GM21737 (cell line): ENCODE results near the gene SPNS1.
A peak's percentile ranks its signal among the peaks of the same experiment; 100 is the strongest.
"Not testable (repeated sequence)": the region's sequence is repeated elsewhere in the genome, so short reads cannot be mapped to it uniquely, and the experiment has no call there.

Experiments
- ATAC-seq: cut with Tn5 transposase; IDR thresholded peaks from one replicate; pipeline ENCODE4 v1.9.1; 2021; ENCODE audit warnings: mild to moderate bottlenecking, moderate library complexity; ENCODE audit not compliant: unreplicated experiment

SPNS1 gene

DNA sequence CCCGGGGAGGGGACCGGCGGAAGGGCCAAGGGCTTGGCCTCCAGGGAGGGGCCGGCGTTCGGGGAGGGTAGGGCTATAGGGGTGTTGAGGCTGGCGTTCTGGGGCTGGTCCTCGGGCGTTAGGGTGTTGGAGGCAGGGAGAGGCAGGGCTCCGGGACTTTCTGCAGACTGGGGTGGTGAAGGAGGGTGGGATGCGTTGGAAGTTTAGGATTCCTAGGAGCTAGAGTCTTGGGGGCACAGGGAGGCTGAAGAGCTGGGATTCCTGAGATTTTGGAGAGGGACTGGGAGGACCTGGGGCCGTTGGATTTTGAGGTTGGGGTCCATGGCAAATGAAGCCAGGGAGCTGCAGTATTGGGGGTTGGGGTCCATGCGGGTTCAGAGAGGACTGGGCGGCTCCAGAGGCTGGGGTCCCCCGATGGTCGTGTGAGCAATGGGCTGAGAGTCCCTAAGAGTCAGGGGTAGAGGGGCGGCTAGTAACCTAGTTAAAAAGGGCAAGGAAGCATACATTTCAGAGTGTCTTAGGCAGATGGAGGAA is 23.1 kb upstream of the SPNS1 start:
- no peak for ATAC-seq

DNA sequence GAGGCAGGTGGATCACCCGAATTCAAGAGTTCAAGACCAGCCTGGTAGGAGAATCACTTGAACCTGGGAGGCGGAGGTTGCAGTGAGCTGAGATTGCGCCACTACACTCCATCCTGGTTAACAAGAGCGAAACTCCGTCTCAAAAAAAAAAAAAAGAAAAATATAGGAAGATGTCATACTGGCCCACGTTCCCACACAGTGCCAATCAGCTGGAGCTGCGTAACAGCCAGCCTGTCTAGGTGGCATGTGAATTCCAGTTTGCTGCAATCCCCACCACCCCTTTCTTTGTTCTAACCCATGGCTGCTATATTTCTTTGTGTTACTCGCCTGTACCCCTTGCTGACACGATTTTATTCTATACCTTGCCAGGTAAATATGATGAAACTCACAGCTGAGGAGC is 16.4 kb upstream of the SPNS1 start:
- ATAC-seq = no peak

DNA sequence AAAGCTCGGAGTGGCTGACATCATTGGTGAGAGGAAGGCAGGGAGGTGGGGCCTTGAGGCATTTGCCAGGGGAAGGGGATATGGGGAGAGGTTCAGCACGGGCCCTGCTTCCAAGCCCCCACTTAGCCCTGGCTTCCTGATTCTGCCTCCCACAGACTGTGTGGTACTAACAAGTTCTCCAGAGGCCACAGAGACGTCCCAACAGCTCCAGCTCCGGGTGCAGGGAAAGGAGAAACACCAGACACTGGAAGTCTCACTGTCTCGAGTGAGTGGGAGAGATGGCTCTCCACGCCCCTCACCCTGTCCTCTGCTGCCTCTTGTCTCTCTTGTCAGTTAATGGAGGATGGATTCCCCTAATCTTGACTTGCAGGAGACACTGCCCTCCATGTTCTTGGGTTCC is 15.7 kb upstream of the SPNS1 start:
- ATAC-seq = no peak

DNA sequence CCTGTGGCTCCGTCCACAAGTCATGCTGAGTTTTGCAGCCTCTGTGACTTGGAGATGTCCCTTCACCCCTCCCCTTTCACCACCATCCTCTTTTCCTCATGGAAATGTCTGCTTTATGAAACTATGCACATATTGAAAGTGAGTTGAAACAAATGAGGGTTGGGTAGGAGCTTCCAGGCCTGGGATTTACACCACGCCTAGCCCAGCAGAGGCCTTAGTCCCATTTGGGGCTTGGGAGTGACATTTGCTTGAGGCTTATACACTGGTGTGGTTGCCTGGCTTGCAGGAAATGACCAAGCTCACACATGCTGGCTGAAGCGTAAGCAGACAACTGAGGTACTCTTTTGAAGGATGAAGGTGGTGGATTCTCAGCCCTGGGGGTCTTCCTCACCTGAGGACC is 10.5 kb upstream of the SPNS1 start:
- ATAC-seq = no peak

DNA sequence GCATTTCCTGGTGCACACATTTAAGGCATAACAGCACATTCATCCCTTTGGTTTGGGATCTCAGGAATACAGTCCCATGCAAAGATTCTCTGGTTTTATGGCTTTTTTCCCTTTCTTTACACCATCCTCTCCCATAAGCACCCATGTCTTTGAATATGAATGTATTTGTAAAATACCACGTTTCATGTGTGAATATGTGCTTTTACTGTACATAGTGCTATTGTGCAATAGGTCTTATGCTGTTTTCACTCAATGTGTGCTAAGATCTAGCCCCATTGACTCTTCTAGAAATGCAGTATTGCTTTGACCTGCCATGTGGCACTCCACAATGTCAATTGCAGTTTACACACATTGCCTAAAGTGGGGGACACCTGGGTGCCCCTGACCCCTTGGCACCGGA is 10.1 kb upstream of the SPNS1 start:
- ATAC-seq = no peak

DNA sequence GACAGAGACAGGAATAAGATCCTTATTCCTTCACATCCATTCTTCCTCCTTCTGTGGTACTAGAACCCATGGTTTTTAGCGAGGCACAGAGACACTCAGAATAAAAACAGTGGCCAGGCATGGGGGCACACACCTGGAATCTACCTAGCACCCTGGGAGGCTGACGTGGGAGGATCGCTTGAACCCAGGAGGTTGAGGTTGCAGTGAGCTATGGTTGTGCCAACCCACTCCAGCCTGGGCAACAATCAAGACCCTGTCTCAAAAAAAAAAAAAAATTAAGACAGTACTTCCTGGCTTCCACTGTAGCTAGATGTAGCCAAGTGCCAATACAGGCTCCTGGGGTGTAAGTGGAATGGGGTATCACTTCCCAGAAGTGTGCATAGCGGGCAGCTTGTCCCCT is 7.4 kb upstream of the SPNS1 start:
- ATAC-seq = no peak

DNA sequence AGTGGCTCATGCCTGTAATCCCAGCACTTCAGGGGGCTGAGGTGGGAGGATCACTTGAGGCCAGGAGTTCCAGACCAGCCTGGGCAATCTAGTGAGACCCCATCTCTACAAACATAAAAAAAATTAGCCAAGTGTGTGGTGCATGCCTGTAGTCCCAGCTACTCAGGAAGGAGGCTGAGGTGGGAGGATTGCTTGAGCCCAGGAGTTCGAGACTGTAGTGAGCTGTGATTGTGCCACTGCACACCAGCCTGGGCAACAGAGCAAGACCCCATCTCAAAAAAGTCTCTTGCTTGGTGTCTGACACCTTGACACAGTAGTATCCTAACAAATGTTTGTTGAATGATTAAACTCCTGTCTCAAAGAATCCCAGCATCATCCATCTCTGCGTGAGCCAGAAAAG is 4.9 kb upstream of the SPNS1 start:
- ATAC-seq = not testable (repeated sequence)

DNA sequence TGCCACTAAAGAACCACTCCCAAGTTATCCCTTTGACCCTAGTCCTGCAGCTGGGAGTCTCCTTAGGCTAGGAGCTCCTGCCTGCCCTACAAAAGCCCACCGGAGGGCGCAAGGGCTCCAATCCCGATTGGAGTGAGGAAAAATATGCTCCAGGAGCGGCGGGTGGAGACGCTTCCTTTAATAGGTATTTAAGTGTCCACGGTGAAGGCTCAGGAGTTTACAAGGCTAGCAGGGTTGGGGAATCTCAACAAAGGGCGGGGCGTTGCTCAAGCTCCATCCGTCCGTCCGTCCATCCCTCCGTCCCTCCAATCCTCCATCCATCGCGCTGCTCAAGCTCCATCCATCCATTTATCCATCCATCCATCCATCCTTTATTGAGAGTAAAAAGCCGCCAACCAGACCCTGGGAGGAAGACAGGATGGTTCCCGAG is 556 bp upstream of the SPNS1 start:
- ATAC-seq = peak; percentile 6

DNA sequence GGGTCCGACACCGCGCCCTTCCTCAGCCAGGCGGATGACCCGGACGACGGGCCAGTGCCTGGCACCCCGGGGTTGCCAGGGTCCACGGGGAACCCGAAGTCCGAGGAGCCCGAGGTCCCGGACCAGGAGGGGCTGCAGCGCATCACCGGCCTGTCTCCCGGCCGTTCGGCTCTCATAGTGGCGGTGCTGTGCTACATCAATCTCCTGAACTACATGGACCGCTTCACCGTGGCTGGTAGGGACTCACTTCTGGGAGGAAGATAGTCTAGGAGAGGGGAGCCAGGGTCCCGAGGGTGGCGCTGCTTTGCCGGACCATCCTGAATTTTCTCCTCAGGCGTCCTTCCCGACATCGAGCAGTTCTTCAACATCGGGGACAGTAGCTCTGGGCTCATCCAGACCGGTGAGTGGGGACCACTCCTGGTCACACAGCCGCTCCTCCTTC is 601 bp downstream of the SPNS1 start:
- ATAC-seq = peak; percentile 14

DNA sequence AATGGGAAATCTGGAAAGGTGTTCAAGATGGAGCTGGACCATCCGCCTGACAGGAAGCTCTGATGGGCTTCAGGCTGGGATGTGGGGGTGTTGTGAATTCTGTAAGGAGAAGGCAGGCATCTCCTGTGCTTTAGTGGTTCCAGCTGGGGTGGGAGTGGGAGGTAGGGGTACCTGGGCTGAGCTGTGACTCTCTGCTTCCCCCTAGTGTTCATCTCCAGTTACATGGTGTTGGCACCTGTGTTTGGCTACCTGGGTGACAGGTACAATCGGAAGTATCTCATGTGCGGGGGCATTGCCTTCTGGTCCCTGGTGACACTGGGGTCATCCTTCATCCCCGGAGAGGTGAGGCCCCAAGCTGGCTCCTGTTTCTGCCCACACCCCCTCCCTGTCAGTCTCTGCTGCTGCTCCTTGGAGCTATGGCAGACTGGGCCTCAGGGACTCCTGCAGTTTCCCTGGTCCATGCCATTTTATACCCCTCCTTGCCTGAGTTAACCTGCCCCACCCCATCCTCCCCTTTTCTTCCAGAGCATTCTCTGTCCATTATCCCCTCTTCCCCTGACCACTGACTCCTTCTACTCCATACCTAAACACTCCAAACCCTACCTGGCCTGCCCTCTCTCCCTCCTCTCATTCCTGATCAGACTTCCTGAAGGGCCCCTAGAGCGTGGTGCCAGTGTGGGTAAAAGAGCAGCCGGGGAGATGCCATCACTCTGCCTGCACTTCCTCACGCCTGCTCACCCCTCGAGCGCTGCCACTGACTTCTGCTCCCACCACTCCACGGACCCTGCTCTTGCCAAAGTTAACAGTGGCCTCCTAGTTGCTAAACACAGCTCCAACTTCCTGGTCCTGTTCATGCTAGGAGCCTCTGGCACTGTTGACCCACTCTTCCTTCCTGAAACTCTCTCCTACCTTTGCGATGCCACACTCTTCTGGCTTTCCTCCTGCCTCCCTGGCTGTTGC is 3.4 kb downstream of the SPNS1 start:
- ATAC-seq = no peak

DNA sequence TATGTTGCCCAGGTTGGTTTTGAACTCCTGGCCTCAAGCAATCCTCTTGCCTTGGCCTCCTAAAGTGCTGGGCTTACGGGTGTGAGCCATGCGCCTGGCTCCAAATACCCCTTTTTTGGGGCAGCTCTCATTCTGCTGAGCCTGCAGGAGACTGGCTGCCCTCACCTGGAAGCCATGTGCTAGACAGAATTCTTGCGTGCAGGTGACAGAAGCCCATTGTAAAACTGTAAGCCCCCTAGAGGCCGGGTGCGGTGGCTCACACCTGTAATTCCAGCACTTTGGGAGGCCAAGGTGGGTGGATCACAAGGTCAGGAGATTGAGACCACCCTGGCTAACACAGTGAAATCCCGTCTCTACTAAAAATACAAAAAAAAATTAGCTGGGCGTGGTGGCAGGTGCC is 5.8 kb downstream of the SPNS1 start:
- ATAC-seq = not testable (repeated sequence)

DNA sequence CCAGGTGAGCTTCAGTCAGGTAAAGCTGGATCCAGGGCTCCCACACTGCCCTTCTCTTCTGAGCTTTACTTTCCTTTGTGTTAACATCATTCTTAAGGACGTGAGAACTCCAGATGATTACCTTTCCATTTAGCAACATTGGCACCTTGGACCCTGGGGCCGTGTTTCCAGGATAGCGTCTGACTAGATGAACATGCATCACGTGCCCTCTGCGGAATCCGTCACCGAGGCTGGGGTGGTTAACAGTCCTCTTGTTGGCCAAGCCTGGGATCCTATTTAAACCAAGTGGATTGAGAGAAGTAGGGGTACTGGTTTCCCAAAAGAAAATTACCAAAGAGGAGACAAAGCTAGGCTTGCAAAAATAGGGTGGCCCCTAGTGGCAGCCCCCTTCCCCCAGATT is 6.4 kb downstream of the SPNS1 start:
- ATAC-seq = no peak

DNA sequence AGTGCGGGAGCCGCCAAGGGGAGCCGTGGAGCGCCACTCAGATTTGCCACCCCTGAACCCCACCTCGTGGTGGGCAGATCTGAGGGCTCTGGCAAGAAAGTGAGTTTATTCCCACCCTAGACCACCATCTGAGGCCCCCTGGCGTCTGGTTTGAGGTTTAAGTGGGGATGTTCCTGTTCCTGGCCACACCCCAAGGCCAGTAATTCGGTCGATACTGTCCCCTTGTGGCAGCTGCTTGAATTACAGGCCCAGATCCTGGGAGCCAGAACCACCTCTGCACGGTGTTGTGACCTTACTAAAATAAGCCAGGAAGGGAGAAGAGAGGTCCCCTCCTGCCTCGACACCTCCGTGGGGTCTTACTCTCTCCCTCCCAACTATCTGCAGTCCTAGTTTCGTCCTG is 6.9 kb downstream of the SPNS1 start:
- no peak for ATAC-seq

DNA sequence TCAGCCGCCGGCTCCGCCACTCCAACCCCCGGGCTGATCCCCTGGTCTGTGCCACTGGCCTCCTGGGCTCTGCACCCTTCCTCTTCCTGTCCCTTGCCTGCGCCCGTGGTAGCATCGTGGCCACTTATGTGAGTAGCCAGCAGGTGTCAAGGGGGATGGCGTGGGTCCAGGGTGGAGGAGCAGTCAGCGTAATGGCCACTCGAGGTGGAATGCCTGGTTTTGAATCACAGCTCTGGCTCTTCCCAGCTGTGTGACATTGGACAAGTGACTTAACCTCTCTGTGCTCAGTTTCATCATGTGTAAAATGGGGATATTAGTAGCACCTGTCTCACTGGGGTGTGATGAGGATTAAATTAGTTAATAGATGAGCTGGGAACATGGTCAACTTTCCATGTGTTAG is 7.8 kb downstream of the SPNS1 start:
- ATAC-seq = no peak

DNA sequence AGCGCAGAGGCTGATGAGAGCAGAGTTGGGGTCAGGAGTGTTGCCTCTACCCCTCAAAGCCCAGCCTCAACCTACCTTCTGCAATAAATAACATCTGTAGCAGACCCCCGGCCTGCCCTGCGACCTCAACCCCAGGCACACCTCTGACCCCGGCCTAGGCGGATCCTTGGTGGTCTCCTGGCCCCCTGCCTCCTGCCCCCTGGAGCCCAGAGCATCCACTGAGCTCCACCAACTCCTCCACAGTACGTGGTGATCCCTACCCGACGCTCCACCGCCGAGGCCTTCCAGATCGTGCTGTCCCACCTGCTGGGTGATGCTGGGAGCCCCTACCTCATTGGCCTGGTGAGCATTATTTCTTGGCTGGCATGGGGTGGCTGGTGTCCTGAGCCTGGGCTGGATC is 8.4 kb downstream of the SPNS1 start:
- no peak for ATAC-seq

DNA sequence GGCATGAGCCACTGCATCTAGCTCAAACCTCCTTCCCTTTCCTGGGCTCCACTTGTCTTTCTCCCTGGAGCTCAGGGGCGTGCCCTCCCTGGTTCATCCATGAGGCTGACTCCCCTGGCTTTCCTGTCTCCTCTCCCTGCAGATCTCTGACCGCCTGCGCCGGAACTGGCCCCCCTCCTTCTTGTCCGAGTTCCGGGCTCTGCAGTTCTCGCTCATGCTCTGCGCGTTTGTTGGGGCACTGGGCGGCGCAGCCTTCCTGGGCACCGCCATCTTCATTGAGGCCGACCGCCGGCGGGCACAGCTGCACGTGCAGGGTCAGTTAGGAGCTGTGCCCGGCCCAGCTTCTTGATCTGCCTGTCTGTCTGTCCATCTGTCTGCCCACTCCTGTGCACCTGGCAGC is 9.1 kb downstream of the SPNS1 start:
- ATAC-seq = no peak

DNA sequence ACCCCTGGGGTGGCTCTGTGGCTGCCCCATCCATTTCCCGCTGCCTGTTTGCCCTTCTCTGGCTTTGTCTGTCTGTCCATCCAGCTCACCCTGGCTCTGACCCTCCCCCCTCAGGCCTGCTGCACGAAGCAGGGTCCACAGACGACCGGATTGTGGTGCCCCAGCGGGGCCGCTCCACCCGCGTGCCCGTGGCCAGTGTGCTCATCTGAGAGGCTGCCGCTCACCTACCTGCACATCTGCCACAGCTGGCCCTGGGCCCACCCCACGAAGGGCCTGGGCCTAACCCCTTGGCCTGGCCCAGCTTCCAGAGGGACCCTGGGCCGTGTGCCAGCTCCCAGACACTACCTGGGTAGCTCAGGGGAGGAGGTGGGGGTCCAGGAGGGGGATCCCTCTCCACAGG is 9.5 kb downstream of the SPNS1 start:
- no peak for ATAC-seq

DNA sequence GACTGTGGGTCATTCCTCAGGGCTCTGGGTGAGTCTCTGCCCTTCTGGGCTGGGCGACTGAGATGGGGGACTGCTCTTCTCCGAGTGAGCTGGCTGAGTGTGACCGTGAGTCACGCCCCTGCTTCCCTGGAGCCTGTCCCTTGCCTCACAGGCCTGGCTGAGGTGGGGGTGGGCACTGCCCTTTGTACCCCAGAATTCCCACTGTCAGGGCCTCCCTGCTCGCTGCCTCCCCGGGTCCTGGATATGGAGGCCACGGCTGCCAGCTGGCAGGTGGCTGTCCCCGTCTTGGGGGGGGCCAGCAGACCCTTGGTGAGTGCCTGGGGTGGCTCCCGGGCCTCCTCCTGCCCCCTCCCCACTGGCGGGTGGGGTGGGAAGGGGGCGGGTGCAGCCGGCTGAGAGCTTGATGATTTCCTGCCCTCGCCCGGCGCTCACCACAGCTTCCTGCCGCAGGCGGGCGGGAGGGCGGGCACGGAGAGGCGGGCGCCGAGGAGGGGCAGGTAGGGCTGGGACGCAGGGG is 10.1 kb downstream of the SPNS1 start, which contains the start of gene LAT:
TSS of gene LAT (plus strand) at position 434 of the 517 bp plus-strand sequence. CDS start 366 bp downstream, outside the sequence.
- peak; percentile 55 for ATAC-seq

DNA sequence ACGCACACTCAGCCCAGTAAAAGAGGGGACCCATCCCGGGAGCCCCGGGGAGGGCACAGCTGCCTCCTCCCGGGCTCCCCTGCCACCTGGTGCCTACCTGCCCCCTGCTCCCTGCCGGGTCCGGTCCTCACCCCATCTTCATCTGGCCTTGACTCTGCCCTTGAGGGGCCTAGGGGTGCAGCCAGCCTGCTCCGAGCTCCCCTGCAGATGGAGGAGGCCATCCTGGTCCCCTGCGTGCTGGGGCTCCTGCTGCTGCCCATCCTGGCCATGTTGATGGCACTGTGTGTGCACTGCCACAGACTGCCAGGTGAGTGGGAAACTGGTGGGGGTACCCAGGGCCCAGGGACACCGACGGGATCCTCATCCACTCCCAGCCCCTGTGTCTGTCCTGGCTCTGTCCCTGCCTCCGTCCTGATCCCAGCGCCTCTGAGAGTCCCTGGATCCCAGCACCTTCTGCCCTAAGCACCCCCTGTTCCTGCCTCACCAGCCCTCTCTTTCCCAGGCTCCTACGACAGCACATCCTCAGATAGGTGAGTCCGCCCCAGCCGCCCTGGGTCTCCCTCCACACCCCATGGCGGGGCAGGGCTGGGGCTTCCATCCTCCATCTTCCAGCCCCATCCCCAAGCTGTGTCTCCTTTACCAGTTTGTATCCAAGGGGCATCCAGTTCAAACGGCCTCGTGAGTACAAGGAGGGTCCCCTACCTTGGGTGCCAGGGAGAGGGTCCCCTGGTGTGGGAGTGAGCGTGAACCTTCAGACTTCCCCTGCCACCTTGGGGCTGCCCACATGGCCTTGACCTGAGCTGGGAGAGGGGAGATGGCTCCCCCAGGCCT is 10.8 kb downstream of the SPNS1 start:
- ATAC-seq = no peak

DNA sequence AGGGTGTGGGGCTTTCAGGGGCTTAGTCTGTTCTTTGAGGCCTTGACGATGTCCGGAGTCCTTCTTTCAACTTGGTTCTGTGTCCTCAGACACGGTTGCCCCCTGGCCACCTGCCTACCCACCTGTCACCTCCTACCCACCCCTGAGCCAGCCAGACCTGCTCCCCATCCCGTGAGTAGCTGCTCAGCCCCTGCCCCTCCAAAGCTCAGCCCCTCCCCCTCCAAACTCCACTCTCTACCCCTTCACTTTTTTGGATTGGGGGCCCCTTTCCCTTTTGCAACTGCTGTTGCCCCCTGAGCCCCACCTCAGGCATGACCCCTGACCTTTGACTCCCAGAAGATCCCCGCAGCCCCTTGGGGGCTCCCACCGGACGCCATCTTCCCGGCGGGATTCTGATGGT is 11.5 kb downstream of the SPNS1 start:
- no peak for ATAC-seq

DNA sequence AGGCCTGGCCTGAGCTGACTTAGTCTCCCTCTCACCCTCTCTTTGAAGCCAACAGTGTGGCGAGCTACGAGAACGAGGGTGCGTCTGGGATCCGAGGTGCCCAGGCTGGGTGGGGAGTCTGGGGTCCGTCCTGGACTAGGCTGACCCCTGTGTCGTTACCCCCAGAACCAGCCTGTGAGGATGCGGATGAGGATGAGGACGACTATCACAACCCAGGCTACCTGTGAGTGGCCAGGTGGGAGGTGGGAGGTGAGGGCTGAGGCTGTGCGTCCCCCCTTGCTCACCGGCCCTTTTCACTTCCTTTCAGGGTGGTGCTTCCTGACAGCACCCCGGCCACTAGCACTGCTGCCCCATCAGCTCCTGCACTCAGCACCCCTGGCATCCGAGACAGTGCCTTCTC is 11.9 kb downstream of the SPNS1 start:
- no peak for ATAC-seq
